IPS-NIHi11 (cell line): ENCODE data around the gene MARK1.
"Not testable (repeated sequence)": the region's sequence is repeated elsewhere in the genome, so short reads cannot be mapped to it uniquely, and the experiment has no call there.

Experiments
- DNase-seq: peaks from one replicate; pipeline ENCODE4 v3.0.0; 2012; ENCODE audit warnings: mixed read lengths, low spot score

The MARK1 gene

GRCh38 chr1:220611100-220611499, 83.2 kb downstream of the MARK1 start:
- not testable (repeated sequence) for DNase-seq

DNA sequence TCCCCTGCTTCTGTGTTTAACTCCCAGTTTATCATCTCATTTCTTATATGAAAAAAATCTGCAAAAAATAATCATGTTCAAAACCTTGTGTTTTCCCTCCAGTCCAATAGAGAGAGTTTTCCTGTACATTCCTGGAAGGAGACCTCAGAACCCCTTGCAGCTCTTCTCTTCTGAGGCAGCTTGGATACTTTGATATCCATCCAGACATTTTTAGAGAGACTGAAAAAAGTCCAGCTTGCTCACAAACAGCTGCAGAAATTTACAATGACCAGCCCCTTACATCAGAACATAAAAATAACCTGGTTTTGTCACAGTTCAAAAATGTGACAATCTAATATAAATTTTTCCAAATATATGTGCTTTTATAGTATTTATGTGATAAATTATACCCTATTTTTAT, 88.9 kb downstream of the MARK1 start:
- DNase-seq: no peak

DNA sequence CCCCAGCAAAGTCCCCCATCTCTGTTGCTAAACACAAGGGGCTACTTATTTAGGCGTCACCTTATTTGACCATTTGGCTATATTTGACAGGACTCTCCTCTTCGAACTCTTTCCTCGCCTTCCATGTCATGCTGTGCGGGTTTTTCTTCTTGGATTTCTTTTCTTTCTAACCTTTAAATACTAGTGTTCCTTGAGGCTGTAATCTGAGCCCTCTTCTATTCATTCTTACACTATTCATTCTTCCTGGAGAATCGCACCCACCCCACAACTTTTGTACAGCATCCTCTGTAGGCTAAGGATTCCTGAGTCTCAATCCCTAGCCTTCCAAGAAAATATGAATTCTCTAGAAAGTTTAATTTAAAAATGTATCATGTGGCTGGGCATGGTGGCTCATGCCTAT, 100.5 kb downstream of the MARK1 start:
- no peak for DNase-seq

GRCh38 chr1:220631238-220631815, 103.4 kb downstream of the MARK1 start:
- no peak for DNase-seq

GRCh38 chr1:220637759-220638158, 109.8 kb downstream of the MARK1 start:
- DNase-seq: no peak

DNA sequence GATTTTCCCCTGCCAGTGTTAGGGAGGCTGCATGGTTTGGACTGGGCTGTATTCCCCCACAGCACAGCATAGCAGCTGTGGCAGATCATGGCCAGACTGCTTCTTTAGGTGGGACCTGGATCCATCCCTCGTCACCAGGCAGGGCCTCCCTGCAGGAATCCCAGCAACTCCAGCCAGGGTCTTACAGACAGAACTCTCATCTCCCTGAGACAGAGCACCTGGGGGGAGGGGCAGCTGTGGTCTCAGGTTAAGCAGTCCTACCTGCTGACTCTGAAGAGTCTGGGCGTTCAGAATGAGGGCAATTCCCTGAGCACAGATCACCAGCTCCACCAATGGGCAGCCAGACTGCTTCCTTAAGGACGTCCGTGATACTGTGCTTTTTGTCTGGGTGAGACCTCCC, 114.3 kb downstream of the MARK1 start:
- no peak for DNase-seq

- DNase-seq: no peak
These were observed 125.1 kb downstream of the MARK1 start for GRCh38 chr1:220652995-220653394.

GRCh38 chr1:220655509-220655908, 127.6 kb downstream of the MARK1 start:
- no peak for DNase-seq

GRCh38 chr1:220655961-220656740, 128.2 kb downstream of the MARK1 start:
- DNase-seq: no peak

GRCh38 chr1:220666349-220666748, 138.4 kb downstream of the MARK1 start:
- no peak for DNase-seq

- DNase-seq: no peak
These were observed 141.1 kb downstream of the MARK1 start for GRCh38 chr1:220669005-220669404.

GRCh38 chr1:220670365-220670764, 142.4 kb downstream of the MARK1 start:
- no peak for DNase-seq

DNA sequence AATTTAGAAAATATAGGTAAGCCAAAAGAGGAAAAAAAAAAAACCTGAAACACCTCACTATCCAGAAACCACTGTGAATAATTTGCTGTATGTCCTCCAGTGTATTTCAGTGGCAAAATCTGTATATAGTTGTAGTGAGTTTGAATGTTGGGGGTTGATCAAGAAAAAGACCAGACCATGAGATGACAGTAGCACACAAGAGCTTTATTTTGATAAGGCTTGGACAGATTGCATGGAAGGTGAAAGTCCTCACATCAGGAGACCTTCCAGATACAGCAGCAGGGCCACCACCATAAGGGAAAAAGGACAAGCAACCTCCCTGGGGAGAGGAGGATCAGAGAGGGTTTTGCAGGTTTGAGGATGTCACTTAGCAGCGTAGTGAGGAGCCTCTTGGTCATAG, 146.0 kb downstream of the MARK1 start:
- DNase-seq: no peak

DNA sequence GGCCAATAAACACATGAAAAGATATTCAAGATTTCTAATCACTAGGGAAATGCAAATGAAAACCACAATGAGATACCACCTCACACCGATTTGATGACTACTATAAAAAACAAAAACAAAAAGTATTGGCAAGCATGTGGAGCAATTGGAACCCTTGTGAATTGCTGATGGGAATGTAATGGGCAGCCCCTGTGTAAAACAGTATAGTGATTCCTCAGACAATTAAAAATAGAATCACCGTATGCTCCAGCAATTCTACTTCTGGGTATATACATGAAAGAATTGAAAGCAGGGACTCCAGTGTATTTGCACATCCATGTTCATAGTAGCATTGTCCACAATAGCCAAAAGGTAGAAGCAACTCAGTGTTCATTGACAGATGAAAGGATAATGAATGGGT, 149.3 kb downstream of the MARK1 start:
- DNase-seq: no peak

- DNase-seq: peak; percentile 69
These were observed 152.2 kb downstream of the MARK1 start for GRCh38 chr1:220680085-220680687.

DNA sequence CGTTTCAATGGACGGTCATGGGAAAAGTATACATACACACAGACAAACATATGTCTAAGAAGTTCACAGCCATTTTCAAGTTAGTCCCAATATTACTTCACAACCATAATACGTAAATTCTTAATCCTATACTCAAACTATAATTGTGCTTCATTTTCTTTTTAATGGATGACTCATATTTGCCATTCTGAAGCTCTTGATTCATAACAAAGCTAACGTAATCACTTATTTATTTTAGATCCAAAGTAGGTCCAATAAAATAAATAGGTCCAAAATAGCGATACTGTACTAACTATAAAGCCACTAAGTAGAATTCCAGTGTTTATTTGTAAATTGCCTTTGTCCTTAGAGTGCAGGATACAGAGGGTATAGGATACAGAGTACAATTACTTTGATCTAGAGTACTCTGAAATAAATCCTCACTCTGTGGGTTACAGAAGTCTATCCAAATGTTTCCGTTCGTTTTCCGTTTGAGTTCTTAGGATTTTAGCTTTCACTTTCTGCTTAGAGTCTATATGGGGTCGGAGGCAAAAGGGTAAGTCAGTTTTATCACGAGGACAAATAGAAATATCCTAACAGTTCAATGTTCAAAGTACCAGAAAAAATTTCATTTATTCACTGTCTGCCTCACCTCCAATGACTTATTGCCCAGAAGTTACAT, 153.4 kb downstream of the MARK1 start:
- no peak for DNase-seq

GRCh38 chr1:220682901-220683576, 155.1 kb downstream of the MARK1 start:
- no peak for DNase-seq

GRCh38 chr1:220683716-220684115, 155.8 kb downstream of the MARK1 start:
- not testable (repeated sequence) for DNase-seq

DNA sequence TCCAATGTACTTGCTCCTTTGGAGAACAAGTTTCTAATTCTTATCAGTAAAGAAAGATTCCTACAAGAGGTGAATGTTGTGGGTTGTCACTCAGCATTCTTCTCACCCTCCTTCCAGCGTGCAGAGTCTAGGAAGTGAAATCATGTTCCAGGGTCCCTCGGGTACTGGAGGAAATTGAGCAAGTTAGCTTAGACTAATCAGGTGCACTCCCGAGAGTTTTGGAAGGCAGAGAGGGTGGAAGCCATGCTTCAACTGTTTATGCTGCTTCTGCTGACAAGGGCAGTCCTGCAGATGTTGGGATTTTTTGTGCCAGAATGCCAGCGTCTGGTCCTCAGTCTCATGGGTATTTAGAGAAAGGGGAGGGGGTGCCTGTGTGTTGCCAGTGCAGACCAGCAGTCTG, 157.0 kb downstream of the MARK1 start:
- DNase-seq: no peak

DNA sequence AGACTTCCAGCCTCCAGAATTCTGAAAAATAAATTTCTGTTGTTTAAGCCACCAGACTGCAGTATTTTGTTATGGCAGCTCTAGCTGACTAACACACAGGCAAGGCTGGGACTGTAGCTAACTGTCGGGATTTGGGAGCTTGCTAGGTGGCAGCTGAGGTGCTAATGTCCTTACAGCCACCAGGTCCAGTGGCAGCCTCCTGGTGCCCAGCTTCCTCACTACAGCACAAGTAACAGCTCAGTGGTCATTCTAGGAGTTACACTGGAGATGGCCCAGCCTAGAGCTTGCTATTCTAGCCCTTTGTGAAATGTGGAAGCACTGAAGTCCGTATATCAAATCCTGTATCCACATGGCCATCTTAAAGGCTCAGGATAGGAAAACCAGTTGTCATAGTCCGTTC, 157.9 kb downstream of the MARK1 start:
- no peak for DNase-seq

GRCh38 chr1:220687809-220688208, 159.9 kb downstream of the MARK1 start:
- DNase-seq: no peak

GRCh38 chr1:220689666-220690065, 161.7 kb downstream of the MARK1 start:
- DNase-seq: no peak
